Stimulated activated CD4-positive, alpha-beta T cell treated with anti-CD3 and anti-CD28 coated beads, TNF-alpha, amount 100 ng/mL, for 24 hours (primary cell): ENCODE data around the gene FOXD4.
A peak's percentile ranks its signal among the peaks of the same experiment; 100 is the strongest.
"Not testable (repeated sequence)": the region's sequence is repeated elsewhere in the genome, so short reads cannot be mapped to it uniquely, and the experiment has no call there.

Source experiments
- DNase-seq, 3 experiments: peaks; one replicate each; pipeline ENCODE4 v3.0.0-alpha.2; 2020; ENCODE audit warnings: low read depth in 3 of 3

FOXD4 gene

DNA sequence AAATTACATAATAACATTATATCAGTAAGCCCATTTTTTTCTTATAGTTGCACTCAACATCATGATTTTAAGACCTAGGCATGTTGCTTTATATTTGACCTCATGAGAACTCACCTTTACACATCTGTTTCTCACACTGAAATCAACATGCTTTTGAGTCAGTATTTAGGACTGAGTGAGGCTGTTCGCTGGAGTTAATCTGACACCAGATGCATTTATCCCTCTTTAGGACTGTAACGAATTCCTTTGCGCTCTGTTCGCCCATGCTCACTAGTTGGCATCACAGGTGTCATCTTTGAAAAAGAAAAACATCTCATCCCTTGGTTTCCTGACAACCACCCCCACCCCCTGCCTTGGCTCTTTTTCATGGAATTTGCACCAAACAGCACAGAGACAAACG lies 24.3 kb downstream of the FOXD4 start:
- not testable (repeated sequence) for DNase-seq

DNA sequence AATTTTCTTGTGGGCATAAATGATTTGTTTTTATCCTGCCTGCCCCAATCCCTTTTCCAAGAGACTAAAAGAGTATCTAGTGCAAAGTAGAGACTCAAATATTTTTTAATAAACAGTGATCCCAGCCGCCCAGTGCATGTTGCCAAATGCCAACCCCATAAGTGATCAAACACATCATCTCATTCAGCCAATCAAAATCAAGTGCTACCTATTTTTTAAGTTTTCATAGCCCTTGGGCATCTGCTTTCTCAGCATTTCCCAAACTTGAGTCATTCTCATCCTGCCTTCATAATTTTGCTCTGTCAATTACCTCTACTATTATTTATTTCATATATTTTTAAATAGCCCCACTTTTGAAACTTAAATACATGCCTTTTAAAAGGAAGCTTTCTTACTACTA lies 27.4 kb downstream of the FOXD4 start:
- not testable (repeated sequence) for DNase-seq

GRCh38 chr9:88396-89037 lies 29.7 kb downstream of the FOXD4 start:
- DNase-seq, result not testable (repeated sequence)

GRCh38 chr9:87860-88259 lies 30.4 kb downstream of the FOXD4 start:
- not testable (repeated sequence) for DNase-seq

DNA sequence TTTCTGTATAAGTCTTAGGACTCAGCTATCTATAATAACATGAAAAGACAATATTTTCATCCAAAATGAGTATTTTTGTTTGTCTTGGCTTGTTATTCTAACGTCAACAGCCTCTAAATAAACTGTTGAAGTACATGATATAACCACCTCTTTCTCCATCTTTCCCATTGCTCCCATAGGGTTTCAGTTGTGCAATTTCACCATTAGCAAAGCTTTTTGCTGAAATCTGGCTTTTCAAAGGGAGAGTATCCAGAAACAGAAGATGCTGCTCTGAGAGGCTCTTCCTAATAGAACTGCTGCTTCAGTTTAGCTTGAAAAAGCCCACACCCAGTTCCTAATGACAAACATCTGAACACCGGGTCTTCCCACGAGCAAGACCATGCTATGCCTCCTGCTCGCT lies 31.1 kb downstream of the FOXD4 start:
- DNase-seq, result not testable (repeated sequence)

DNA sequence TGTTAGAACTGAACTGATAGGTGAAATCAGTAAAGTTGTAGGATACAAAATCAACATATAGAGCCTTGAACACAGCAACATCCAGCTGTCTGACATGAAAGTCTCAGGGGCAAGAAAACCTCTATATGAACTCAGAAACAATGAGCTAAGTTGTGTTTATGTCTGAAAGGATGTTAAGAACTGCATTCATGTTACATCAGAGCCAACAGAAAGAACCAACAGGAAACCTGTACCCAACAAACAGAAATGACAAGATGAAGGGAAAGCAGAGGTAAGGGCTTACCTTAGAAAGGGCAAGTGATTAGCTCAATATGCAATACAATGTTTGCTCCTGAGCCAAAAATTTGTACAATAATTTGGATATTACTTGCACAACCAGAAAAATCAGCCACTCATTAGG lies 31.5 kb downstream of the FOXD4 start:
- not testable (repeated sequence) for DNase-seq

GRCh38 chr9:82932-83689 lies 35.1 kb downstream of the FOXD4 start:
- DNase-seq, result not testable (repeated sequence)

- DNase-seq, result not testable (repeated sequence)
Observed at GRCh38 chr9:78333-78732, 39.9 kb downstream of the FOXD4 start.

GRCh38 chr9:76389-76788 lies 41.8 kb downstream of the FOXD4 start:
- DNase-seq, result not testable (repeated sequence)

DNA sequence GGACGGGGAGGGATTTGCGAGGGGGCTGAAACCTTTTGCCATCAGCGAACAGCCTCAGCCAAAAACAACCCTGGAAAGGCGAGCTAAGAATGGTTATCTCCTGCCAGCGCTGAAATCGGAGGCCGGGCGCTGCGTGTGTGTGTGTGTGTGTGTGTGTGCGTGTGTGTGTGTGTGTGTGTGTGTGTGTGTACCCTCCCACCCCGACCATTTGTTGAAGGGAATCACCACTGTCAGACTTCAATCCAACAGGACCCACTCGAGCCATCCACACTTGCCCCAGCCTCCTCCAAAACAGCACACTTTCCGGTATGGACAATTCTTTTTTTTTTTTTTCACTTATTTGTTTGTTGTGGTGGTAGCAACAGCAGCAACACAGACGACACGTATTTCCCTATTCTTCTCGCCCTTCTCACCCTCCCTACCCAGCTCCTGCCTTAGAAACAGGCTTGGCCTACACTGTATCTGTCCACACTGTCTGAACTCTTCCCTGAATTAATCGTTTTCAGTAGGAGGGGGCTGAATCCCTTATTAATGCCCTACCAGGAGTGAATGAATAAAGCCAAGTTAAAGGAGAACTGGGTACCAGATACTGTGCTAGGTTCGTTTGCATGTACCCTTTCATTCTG lies 44.2 kb downstream of the FOXD4 start:
- not testable (repeated sequence) for DNase-seq

GRCh38 chr9:73076-73899 lies 44.9 kb downstream of the FOXD4 start:
- DNase-seq, result peak in 1 of 3 experiments; percentile 6
